ENCODE results near the gene NBEA. TPM values are rescaled to one million over a fixed set of nuclear protein-coding genes. Genes with fewer than 3 reads are reported as not detected.
"Not testable (repeated sequence)": the region's sequence is repeated elsewhere in the genome, so short reads cannot be mapped to it uniquely, and the experiment has no call there.

NBEA gene
- polyA plus RNA-seq, 3 donors from 2014 or later, result 0.07 to 0.41 (median 0.31) TPM

DNA sequence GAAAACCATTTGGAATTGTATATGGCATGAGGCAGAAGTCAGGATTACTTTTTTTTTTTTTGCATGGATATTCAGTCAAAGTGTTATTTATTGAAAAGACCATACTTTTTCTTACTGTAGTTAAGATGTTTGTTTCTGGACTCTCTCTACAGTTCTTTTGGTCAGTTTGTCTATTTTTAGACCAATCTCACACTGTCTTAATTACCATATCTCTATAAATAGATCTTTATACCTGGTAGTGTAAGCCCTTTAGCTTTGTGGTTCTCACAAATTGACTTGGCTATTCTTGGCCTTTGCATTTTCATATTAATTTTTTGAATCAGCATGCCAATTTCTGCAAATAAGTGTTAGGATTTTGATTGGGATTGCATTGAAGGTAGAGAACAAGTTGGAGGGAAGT lies 437.6 kb downstream of the NBEA start:
- no peak for DNase-seq
- no peak overlapping the region for H3K4me3 Mint-ChIP-seq
- H3K4me1 Mint-ChIP-seq, result no peaks in the 10 kb centered on the region
- H3K9me3 Mint-ChIP-seq, result peaks cover 0 to 7% (median 3%) of the 10 kb centered on the region in 6 donors
- peaks cover 0 to 3% (median 0%) of the 10 kb centered on the region in 3 donors for H3K27me3 Mint-ChIP-seq (ENCODE audit: low read depth in 3 of 3)
- no peak overlapping the region for H3K27ac Mint-ChIP-seq
- H3K36me3 Mint-ChIP-seq, result no peaks in the 10 kb centered on the region

GRCh38 chr13:35387682-35388250 lies 445.7 kb downstream of the NBEA start:
- no peaks in the 10 kb centered on the region for H3K9me3 Mint-ChIP-seq
- peaks cover 0 to 4% (median 0%) of the 10 kb centered on the region in 3 donors for H3K27me3 Mint-ChIP-seq (ENCODE audit: low read depth in 3 of 3)
- H3K4me3 Mint-ChIP-seq, result no peak overlapping the region
- H3K36me3 Mint-ChIP-seq, result no peaks in the 10 kb centered on the region
- H3K27ac Mint-ChIP-seq, result no peak overlapping the region
- DNase-seq, result no peak
- peaks cover 5 to 10% of the 10 kb centered on the region in 2 donors for H3K4me1 Mint-ChIP-seq

DNA sequence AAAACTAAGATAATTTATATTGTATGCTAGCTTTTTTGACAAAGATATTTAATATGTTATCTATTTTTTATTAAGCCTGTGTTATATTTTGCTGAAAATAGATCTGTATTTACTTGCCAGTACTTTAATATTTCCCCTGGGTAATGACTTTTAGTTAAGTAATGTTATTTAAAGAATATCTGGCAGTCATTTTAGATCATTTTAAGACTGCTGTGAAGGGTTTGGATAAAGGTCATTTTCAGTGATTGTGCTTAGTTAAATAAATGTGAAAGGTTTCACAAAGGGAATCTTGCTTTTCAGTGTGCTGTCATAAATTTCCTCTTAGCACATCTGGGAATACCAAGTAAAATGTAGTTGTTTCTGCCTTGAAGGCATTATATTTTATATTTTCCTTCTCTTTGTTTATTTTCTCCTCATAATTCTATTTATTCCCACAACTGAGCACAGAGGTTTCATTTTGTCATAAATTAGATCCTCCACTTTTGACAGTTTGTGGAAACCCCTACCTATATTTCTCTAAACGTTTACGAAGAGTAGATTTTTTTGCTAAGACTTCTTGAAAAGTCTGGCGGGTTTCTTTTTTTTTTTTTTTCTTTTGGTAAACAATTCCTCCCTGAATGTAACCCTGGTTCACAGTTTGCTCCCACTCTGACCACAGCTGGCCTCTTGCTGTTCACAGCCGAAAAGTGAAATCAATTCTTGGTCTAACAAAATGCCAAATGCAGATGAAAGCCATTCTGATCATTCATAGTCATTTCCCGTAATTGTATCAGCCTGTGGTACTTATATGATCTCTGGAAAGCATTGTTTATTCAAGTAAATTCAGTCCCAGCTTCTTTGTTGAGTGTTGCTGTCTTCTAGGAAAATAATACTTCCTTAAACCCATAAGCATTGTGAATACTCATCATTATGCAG lies 446.6 kb downstream of the NBEA start:
- Mint-ChIP-seq H3K27ac (peak overlapping the region in 1 of 6 donors; percentile 56), H3K36me3 (no peaks in the 10 kb centered on the region), H3K4me1 (peaks cover 5 to 10% of the 10 kb centered on the region in 2 donors), H3K4me3 (peak overlapping the region; percentile 36 to 70 (median 43)), H3K9me3 (no peaks in the 10 kb centered on the region), H3K27me3 (ENCODE audit: low read depth in 3 of 3) (peaks cover 0 to 4% (median 0%) of the 10 kb centered on the region in 3 donors)
- DNase-seq, result peak in 1 of 3 donors; percentile 1

- Mint-ChIP-seq H3K36me3 (no peaks in the 10 kb centered on the region), H3K4me3 (no peak overlapping the region), H3K27ac (no peak overlapping the region), H3K4me1 (peaks cover 5 to 10% of the 10 kb centered on the region in 2 donors), H3K9me3 (no peaks in the 10 kb centered on the region), H3K27me3 (ENCODE audit: low read depth in 3 of 3) (peaks cover 0 to 4% (median 0%) of the 10 kb centered on the region in 3 donors)
- no peak for DNase-seq
Measured at GRCh38 chr13:35389535-35389934, 447.5 kb downstream of the NBEA start.

DNA sequence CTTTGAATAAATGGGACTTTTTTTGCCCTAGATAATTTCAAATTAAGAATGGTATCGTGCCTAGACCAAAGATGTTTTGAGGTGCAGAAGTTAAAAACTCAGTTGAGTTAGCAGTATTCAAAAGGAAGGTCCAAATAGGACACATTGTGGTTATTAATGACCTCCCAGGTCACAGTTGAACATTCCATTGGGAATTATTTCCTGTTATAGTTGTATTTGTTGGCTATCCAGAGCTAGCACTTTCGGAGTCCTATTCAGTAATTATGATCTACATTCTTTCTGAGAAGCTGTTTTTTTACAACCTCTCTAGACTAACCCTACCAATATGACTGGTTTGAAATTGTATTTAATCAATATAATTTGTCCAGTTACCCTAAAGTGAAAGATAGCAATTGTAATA lies 450.7 kb downstream of the NBEA start:
- Mint-ChIP-seq H3K27ac (no peak overlapping the region), H3K4me3 (no peak overlapping the region), H3K27me3 (ENCODE audit: low read depth in 3 of 3) (peaks cover 2 to 4% (median 3%) of the 10 kb centered on the region in 3 donors), H3K4me1 (peaks cover 5 to 10% of the 10 kb centered on the region in 2 donors), H3K36me3 (no peaks in the 10 kb centered on the region), H3K9me3 (no peaks in the 10 kb centered on the region)
- no peak for DNase-seq

GRCh38 chr13:35393886-35394285 lies 451.8 kb downstream of the NBEA start:
- no peak for DNase-seq
- Mint-ChIP-seq H3K27me3 (ENCODE audit: low read depth in 3 of 3) (peaks cover 2 to 3% (median 2%) of the 10 kb centered on the region in 3 donors), H3K4me1 (peaks cover 3 to 5% of the 10 kb centered on the region in 2 donors), H3K4me3 (no peak overlapping the region), H3K9me3 (peaks cover 0 to 8% (median 0%) of the 10 kb centered on the region in 6 donors), H3K27ac (no peak overlapping the region), H3K36me3 (no peaks in the 10 kb centered on the region)

- H3K9me3 Mint-ChIP-seq; H3K36me3 Mint-ChIP-seq; H3K4me3 Mint-ChIP-seq; DNase-seq; H3K27ac Mint-ChIP-seq; H3K4me1 Mint-ChIP-seq; H3K27me3 Mint-ChIP-seq (ENCODE audit: low read depth in 3 of 3): not testable (repeated sequence)
Measured at GRCh38 chr13:35408285-35408684, 466.2 kb downstream of the NBEA start.

DNA sequence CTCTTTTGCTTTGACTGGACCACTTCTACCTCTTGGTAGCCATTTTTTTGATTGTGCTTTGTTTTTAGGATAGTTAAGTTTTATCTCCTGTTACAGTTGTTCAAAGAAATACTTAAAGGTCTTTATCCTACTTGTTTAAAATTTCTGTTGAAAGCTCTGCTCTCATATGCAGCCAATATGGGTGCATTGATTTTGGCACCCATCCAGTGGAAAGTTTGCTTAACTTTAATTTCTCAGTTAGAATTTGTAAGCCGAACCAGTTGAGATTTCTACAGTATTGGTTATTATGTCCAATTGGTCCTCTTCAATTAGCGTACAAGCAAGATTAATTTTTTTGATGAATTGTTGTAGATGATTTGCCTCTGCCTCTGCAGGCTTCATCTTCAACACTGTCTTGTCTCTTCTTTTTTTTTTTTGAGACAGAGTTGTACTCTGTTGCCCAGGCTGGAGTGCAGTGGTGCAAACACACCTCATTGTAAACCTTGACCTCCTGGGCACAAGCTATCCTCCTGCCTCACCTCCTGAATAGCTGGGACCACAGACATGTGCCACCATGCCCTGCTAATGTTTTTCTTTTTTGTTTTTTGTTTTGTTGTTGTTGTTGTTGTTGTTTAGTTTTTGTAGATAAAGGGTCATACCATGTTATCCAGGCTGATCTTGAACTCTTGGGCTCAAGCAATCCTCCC lies 469.1 kb downstream of the NBEA start:
- Mint-ChIP-seq H3K4me3 (no peak overlapping the region), H3K4me1 (no peaks in the 10 kb centered on the region), H3K9me3 (peaks cover 0 to 8% (median 2%) of the 10 kb centered on the region in 6 donors), H3K27me3 (ENCODE audit: low read depth in 3 of 3) (peaks cover 0 to 3% (median 0%) of the 10 kb centered on the region in 3 donors), H3K27ac (no peak overlapping the region), H3K36me3 (no peaks in the 10 kb centered on the region)
- DNase-seq, result no peak

GRCh38 chr13:35448465-35448864 lies 506.4 kb downstream of the NBEA start:
- Mint-ChIP-seq H3K4me3 (no peak overlapping the region), H3K4me1 (no peaks in the 10 kb centered on the region), H3K27me3 (ENCODE audit: low read depth in 3 of 3) (peaks cover 0 to 1% (median 0%) of the 10 kb centered on the region in 3 donors), H3K9me3 (peaks cover 0 to 2% (median 0%) of the 10 kb centered on the region in 6 donors), H3K27ac (no peak overlapping the region), H3K36me3 (no peaks in the 10 kb centered on the region)
- DNase-seq, result no peak

DNA sequence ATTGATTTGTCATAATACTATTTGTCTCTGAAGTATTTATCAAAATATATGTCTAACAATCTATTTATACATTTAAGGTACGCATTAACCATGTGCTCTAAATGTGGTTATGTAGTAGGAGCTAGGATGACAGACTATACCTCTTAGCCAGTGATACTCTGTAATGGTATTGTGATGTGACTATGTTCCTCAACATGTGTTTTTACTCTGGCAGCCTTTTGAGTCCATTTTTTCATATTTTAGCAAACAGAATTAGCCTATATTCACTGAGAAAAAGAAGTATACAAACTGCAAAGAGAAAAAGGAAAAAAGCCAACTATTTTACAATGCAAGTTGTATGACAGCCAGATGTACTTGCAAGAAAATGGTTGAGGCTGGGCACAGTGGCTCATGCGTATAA lies 507.8 kb downstream of the NBEA start:
- peaks cover 0 to 2% (median 0%) of the 10 kb centered on the region in 6 donors for H3K9me3 Mint-ChIP-seq
- no peak overlapping the region for H3K4me3 Mint-ChIP-seq
- H3K27ac Mint-ChIP-seq, result no peak overlapping the region
- peaks cover 0 to 1% (median 0%) of the 10 kb centered on the region in 3 donors for H3K27me3 Mint-ChIP-seq (ENCODE audit: low read depth in 3 of 3)
- no peaks in the 10 kb centered on the region for H3K36me3 Mint-ChIP-seq
- H3K4me1 Mint-ChIP-seq, result no peaks in the 10 kb centered on the region
- no peak for DNase-seq

GRCh38 chr13:35455022-35455421 lies 513.0 kb downstream of the NBEA start:
- DNase-seq, result no peak
- H3K36me3 Mint-ChIP-seq, result no peaks in the 10 kb centered on the region
- H3K27ac Mint-ChIP-seq, result no peak overlapping the region
- no peak overlapping the region for H3K4me3 Mint-ChIP-seq
- no peaks in the 10 kb centered on the region for H3K4me1 Mint-ChIP-seq
- peaks cover 0 to 6% (median 2%) of the 10 kb centered on the region in 6 donors for H3K9me3 Mint-ChIP-seq
- no peaks in the 10 kb centered on the region for H3K27me3 Mint-ChIP-seq (ENCODE audit: low read depth in 3 of 3)

GRCh38 chr13:35457258-35457657 lies 515.2 kb downstream of the NBEA start:
- Mint-ChIP-seq H3K4me1 (no peaks in the 10 kb centered on the region), H3K27ac (no peak overlapping the region), H3K36me3 (no peaks in the 10 kb centered on the region), H3K9me3 (peaks cover 0 to 6% (median 2%) of the 10 kb centered on the region in 6 donors), H3K27me3 (ENCODE audit: low read depth in 3 of 3) (no peaks in the 10 kb centered on the region), H3K4me3 (no peak overlapping the region)
- DNase-seq, result no peak

- DNase-seq, result no peak
- no peaks in the 10 kb centered on the region for H3K4me1 Mint-ChIP-seq
- H3K4me3 Mint-ChIP-seq, result no peak overlapping the region
- peaks cover 0 to 6% (median 2%) of the 10 kb centered on the region in 6 donors for H3K9me3 Mint-ChIP-seq
- H3K36me3 Mint-ChIP-seq, result no peaks in the 10 kb centered on the region
- H3K27ac Mint-ChIP-seq, result no peak overlapping the region
- H3K27me3 Mint-ChIP-seq (ENCODE audit: low read depth in 3 of 3), result no peaks in the 10 kb centered on the region
Measured at GRCh38 chr13:35460061-35460460, 518.0 kb downstream of the NBEA start.

DNA sequence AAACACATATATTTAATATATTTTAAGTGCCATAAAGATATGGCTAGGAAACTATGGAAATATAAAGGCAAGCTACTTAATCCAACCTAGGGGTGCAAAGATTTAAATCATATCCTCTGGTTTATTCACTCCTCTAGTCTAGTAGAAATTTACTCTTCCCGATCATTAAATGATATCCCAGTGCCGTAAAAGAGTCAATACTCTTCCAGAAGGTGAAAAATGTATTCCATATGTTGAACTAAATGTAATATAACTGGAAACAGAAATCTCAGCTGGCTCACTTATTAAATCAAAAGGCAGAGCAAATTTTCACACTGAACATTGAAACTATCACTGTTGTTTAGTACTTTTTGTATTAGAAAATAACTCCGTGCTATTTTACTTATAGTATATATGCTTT lies 523.3 kb downstream of the NBEA start:
- peaks cover 9 to 12% (median 10%) of the 10 kb centered on the region in 3 donors for H3K27me3 Mint-ChIP-seq (ENCODE audit: low read depth in 3 of 3)
- H3K4me1 Mint-ChIP-seq, result peaks cover 2 to 4% of the 10 kb centered on the region in 2 donors
- DNase-seq, result no peak
- peaks cover 0 to 11% (median 4%) of the 10 kb centered on the region in 6 donors for H3K9me3 Mint-ChIP-seq
- H3K27ac Mint-ChIP-seq, result no peak overlapping the region
- H3K36me3 Mint-ChIP-seq, result no peaks in the 10 kb centered on the region
- H3K4me3 Mint-ChIP-seq, result no peak overlapping the region
